SU-DHL-6 (cell line): ENCODE measurements around the gene BCL7C.

Source experiments
- CTCF ChIP-seq: fragments of 200-600 bp; sonication (generic); IDR thresholded peaks from one replicate; pipeline ENCODE4 v1.5.1; 2017; ENCODE audit warnings: antibody characterized with exemption, mild to moderate bottlenecking, low read length, moderate library complexity; ENCODE audit not compliant: insufficient read depth, poor library complexity, severe bottlenecking
- EZH2phosphoT487 ChIP-seq: fragments of 200-600 bp; sonication (generic), shearing (Covaris generic); conservative IDR thresholded peaks from 2 replicates; pipeline ENCODE4 v1.6.1; 2018; ENCODE audit warnings: mild to moderate bottlenecking, antibody characterized with exemption, low read length, moderate library complexity, mixed read lengths

GRCh38 chr16:30895627-30896260 lies 1.9 kb upstream of the BCL7C start:
- TF ChIP-seq CTCF = no peak
- no peak for TF ChIP-seq EZH2phosphoT487
